ENCODE data around the gene HDAC7. TPM values are rescaled to one million over a fixed set of nuclear protein-coding genes. Genes with fewer than 3 reads are reported as not detected.
A peak's percentile ranks its signal among the peaks of the same experiment; 100 is the strongest.

The HDAC7 gene
- total RNA-seq, 4 donors from 2014 or later, result 90.4 to 186 (median 98.4) TPM

- Histone ChIP-seq H3K27me3 (no peaks in the 10 kb centered on the region), H3K4me3 (no peak overlapping the region), H3K9me3 (no peaks in the 10 kb centered on the region), H3K4me1 (peaks cover 0 to 44% (median 8%) of the 10 kb centered on the region in 4 donors), H3K36me3 (peaks cover 4 to 95% (median 39%) of the 10 kb centered on the region in 3 donors), H3K27ac (peak overlapping the region in 3 of 4 donors; percentile 2 to 86 (median 77))
- TF ChIP-seq EP300 (IDR thresholded peaks at IDR 0.05) (peak in 1 of 2 donors; percentile 39), CTCF (IDR thresholded peaks at IDR 0.05) (no peak)
- DNase-seq (ENCODE audit: low spot score in 2 of 2), result peak in 1 of 2 donors; percentile 43
- 82 to 88% methylated on average over 12 to 13 of the region's 15 CpGs for WGBS, 2 donors
These were observed 34.4 kb downstream of the HDAC7 start for GRCh38 chr12:47785036-47785886.

- no peak for TF ChIP-seq CTCF (IDR thresholded peaks at IDR 0.05)
- TF ChIP-seq EP300 (IDR thresholded peaks at IDR 0.05), result no peak
- no peak for TF ChIP-seq POLR2A (IDR thresholded peaks at IDR 0.05)
- peak overlapping the region in 2 of 4 donors; percentile 77 to 86 for H3K27ac ChIP-seq
- H3K4me1 ChIP-seq, result peaks cover 0 to 54% (median 9%) of the 10 kb centered on the region in 4 donors
- DNase-seq (ENCODE audit: low spot score in 2 of 2), result no peak
- no peaks in the 10 kb centered on the region for H3K27me3 ChIP-seq
- H3K4me3 ChIP-seq, result no peak overlapping the region
- whole genome bisulfite sequencing, 2 donors, result 76 to 85% methylated on average over 20 of the region's 20 CpGs
- peaks cover 4 to 87% (median 30%) of the 10 kb centered on the region in 3 donors for H3K36me3 ChIP-seq
- no peaks in the 10 kb centered on the region for H3K9me3 ChIP-seq
These were observed 35.6 kb downstream of the HDAC7 start for GRCh38 chr12:47783821-47784819.

DNA sequence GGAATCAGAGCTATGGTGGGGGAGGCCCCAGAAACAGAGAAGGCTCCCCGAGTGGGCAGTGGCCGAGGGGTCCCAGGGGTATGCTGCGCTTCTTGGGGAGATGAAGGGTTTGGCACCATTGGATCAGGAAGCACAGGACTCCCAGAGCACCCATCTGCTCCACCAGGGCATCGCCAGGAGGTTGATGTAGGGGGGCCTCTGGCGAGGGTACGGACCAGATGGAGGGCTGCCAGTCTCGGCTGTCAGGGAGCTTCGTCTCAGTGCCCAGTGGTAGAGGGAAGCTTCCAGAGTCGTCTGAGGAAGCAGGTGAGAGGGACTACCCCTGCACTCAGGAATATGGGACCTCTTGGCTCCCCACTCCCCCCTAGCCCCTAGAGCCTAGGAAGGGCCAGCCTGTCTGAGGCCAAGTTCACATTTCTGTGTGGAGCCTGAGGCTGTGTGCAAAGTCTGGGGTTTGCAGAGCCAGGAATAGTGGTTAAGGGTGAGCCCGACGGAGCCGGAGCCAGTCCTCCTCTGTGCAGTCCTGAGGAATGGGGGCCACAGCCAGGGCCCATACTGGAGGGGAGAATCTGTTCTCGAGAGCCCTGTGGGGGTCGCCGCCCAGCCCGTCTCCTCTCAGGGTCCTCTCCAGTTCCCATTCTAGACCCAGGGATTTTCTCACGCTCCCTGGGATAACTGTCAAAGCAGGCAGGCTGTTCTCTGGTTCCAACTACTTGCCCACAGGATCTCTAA is 36.5 kb downstream of the HDAC7 start:
- Histone ChIP-seq H3K36me3 (peaks cover 4 to 78% (median 20%) of the 10 kb centered on the region in 3 donors), H3K27me3 (no peaks in the 10 kb centered on the region), H3K27ac (peak overlapping the region; percentile 1 to 86 (median 54)), H3K4me1 (peaks cover 0 to 63% (median 17%) of the 10 kb centered on the region in 4 donors), H3K4me3 (no peak overlapping the region), H3K9me3 (no peaks in the 10 kb centered on the region)
- TF ChIP-seq CTCF (IDR thresholded peaks at IDR 0.05), result no peak
- no peak for TF ChIP-seq EP300 (IDR thresholded peaks at IDR 0.05)
- no peak for TF ChIP-seq POLR2A (IDR thresholded peaks at IDR 0.05)
- DNase-seq (ENCODE audit: low spot score in 2 of 2), result no peak
- WGBS, 2 donors, result 51 to 62% methylated on average over 14 to 16 of the region's 17 CpGs

DNA sequence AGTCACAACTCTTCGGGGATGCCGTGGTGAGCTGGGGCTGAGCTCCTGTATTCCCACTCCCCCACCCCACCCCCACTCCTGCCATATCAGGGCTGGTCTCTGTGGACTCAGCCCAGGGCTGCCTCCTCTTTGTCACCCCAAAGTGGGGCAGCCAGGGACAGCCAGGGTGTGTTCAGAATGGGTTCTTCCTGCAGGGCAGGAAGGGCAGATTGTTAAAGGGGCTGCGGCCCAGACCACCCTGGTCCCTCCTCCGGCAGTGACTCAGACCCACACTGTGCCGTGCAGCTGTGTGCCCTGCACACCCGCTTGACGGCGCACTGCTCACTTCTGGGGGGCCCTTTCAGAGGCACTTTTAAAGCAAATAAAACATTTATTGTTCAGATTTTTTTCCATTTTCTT is 37.3 kb downstream of the HDAC7 start:
- peak overlapping the region in 2 of 4 donors; percentile 77 to 86 for H3K27ac ChIP-seq
- H3K9me3 ChIP-seq, result no peaks in the 10 kb centered on the region
- 43 to 58% methylated on average over 8 of the region's 8 CpGs for WGBS, 2 donors
- H3K36me3 ChIP-seq, result peaks cover 2 to 70% (median 19%) of the 10 kb centered on the region in 3 donors
- no peaks in the 10 kb centered on the region for H3K27me3 ChIP-seq
- no peak for DNase-seq (ENCODE audit: low spot score in 2 of 2)
- H3K4me1 ChIP-seq, result peaks cover 0 to 65% (median 24%) of the 10 kb centered on the region in 4 donors
- no peak for TF ChIP-seq CTCF (IDR thresholded peaks at IDR 0.05)
- no peak for TF ChIP-seq EP300 (IDR thresholded peaks at IDR 0.05)
- no peak for TF ChIP-seq POLR2A (IDR thresholded peaks at IDR 0.05)
- H3K4me3 ChIP-seq, result no peak overlapping the region

Measured in tibial nerve (tissue), 4 donors.